ENCODE measurements around the gene RAD50. TPM values are rescaled to one million over a fixed set of nuclear protein-coding genes. Genes with fewer than 3 reads are reported as not detected.

The RAD50 gene
- total and polyA plus RNA-seq, 8 donors = 5.9 to 21.1 (median 16.2) TPM

GRCh38 chr5:132668706-132669454 lies 112.1 kb downstream of the RAD50 start:
- Histone ChIP-seq H3K27ac (no peak overlapping the region), H3K4me1 (no peaks in the 10 kb centered on the region), H3K27me3 (no peaks in the 10 kb centered on the region), H3K36me3 (no peaks in the 10 kb centered on the region), H3K9me3 (no peaks in the 10 kb centered on the region), H3K4me3 (no peak overlapping the region)
- FAIRE-seq (no peak), ATAC-seq (no peak), DNase-seq (no peak)
- TF ChIP-seq CTCF (IDR thresholded peaks at IDR 0.05) = no peak
- WGBS, 2 donors = 80 to 87% methylated on average over 14 of the region's 14 CpGs
- intact Hi-C loops (cut with DNase I) = no loop called here

DNA sequence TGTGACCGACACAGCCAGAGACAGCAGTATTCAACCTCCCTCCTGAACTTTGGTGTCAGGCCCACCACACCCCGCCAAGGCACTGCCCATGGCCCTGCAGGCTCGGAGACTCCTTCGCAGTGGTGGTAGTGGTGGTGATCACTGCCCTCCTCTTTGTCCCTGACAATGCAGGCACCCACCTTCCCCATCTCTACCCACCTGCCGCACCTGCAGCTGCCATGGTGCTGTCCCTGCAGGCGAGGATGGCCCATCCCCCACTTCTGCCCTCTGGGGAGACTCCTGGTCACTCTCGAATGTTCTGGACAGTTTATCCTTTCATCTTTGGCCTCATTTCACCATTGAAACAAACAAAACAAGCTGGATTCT lies 112.7 kb downstream of the RAD50 start:
- WGBS, 2 donors = 71 to 77% methylated on average over 7 of the region's 7 CpGs
- Histone ChIP-seq H3K9me3 (no peaks in the 10 kb centered on the region), H3K27me3 (no peaks in the 10 kb centered on the region), H3K4me3 (no peak overlapping the region), H3K36me3 (no peaks in the 10 kb centered on the region), H3K4me1 (no peaks in the 10 kb centered on the region), H3K27ac (no peak overlapping the region)
- ATAC-seq = no peak
- DNase-seq = no peak
- TF ChIP-seq CTCF (IDR thresholded peaks at IDR 0.05) = no peak
- no peak for FAIRE-seq
- intact Hi-C loops (cut with DNase I) = no loop called here

- 82 to 85% methylated on average over 16 of the region's 16 CpGs for WGBS, 2 donors
Observed at GRCh38 chr5:132669966-132670882, 113.4 kb downstream of the RAD50 start.

DNA sequence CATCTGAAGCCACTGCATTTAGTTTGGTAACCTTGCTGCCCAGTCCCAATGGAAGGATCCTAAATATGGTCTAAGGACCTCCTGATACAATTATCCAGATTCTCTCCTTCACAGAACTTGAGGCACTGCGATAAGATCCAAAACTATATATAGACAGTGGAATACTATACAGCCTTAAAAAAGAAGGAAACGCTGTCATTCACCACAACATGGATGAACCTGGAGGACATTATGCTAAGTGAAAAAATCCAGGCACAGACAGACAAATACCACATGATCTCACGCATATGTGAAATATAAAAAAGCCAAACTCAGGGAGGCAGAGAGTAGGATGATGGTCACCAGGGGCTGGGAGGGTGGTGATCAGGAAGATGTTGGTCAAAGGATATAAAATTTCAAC lies 114.2 kb downstream of the RAD50 start:
- no peak overlapping the region for H3K4me3 ChIP-seq
- ATAC-seq (no peak), FAIRE-seq (no peak), DNase-seq (no peak)
- no peaks in the 10 kb centered on the region for H3K36me3 ChIP-seq
- intact Hi-C loops (cut with DNase I) = no loop called here
- no peaks in the 10 kb centered on the region for H3K9me3 ChIP-seq
- H3K4me1 ChIP-seq = no peaks in the 10 kb centered on the region
- TF ChIP-seq CTCF (IDR thresholded peaks at IDR 0.05) = no peak
- no peak overlapping the region for H3K27ac ChIP-seq
- H3K27me3 ChIP-seq = no peaks in the 10 kb centered on the region
- WGBS, 2 donors = 93 to 98% methylated on average over 3 of the region's 3 CpGs

More at GRCh38 chr5:132669966-132670882, 113.4 kb downstream of the RAD50 start:
- no peak for FAIRE-seq
- H3K36me3 ChIP-seq = no peaks in the 10 kb centered on the region
- no peaks in the 10 kb centered on the region for H3K9me3 ChIP-seq
- intact Hi-C loops (cut with DNase I) = no loop called here
- ATAC-seq = no peak
- no peak overlapping the region for H3K4me3 ChIP-seq
- no peaks in the 10 kb centered on the region for H3K4me1 ChIP-seq
- no peak overlapping the region for H3K27ac ChIP-seq
- TF ChIP-seq CTCF (IDR thresholded peaks at IDR 0.05) = no peak
- DNase-seq = no peak
- no peaks in the 10 kb centered on the region for H3K27me3 ChIP-seq
